Prostate gland (tissue), 2 donors: ENCODE data around the gene MSANTD2.

Experiments used
- CTCF ChIP-seq, 4 experiments: fragments of 200-600 bp in 2 of 4; fragments of 450-650 bp in 2 of 4; sonication (generic) in 2 of 4; IDR thresholded peaks; 1 replicate in 3 of 4; 2 replicates in 1 of 4; pipeline ENCODE4 v1.5.1; 2016 to 2019; ENCODE audit warnings: antibody characterized with exemption in 4 of 4, mild to moderate bottlenecking in 2 of 4, moderate library complexity in 2 of 4
- POLR2A ChIP-seq: fragments of 450-650 bp; IDR thresholded peaks from one replicate; pipeline ENCODE4 v1.6.1; 2016; ENCODE audit warnings: antibody characterized with exemption, mild to moderate bottlenecking

- TF ChIP-seq CTCF (IDR thresholded peaks at IDR 0.05) (no peak), POLR2A (no peak)
Observed at GRCh38 chr11:124840666-124841065, 40.5 kb upstream of the MSANTD2 start.
